CD14-positive monocyte (primary cell): ENCODE measurements around the gene CRMP1. TPM values are rescaled to one million over a fixed set of nuclear protein-coding genes. Genes with fewer than 3 reads are reported as not detected.

Experiments used
- DNase-seq, 3 donors: peaks; one replicate each; pipeline ENCODE4 v3.0.0-alpha.2; 2011 to 2022
- H2AFZ ChIP-seq: 2 replicates; pipeline ENCODE4 v1.6.0; 2012; ENCODE audit warnings: mild to moderate bottlenecking, low read depth, low read length, inconsistent platforms; ENCODE audit not compliant: insufficient read depth, poor library complexity, severe bottlenecking
- H3K27ac ChIP-seq, 2 donors: 1 replicate in 1 of 2; 2 replicates in 1 of 2; pipeline ENCODE4 v1.5.1; 2012 to 2013; ENCODE audit warnings: low read length in 2 of 2, control low read depth in 1 of 2, inconsistent platforms in 1 of 2, low read depth in 1 of 2, mild to moderate bottlenecking in 1 of 2
- H3K27me3 ChIP-seq, 2 donors: one replicate each; pipeline versions ENCODE4 v1.6.0 to v1.6.1; 2011 to 2013; ENCODE audit warnings: low read length in 2 of 2; ENCODE audit not compliant: control insufficient read depth in 2 of 2, insufficient read depth in 2 of 2
- H3K36me3 ChIP-seq, 2 donors: replicated peaks in 1 of 2; 1 replicate in 1 of 2; 2 replicates in 1 of 2; pipeline versions ENCODE4 v1.5.1 to v1.6.1; 2012 to 2013; ENCODE audit warnings: low read length in 2 of 2, control low read depth in 1 of 2, inconsistent platforms in 1 of 2, mild to moderate bottlenecking in 1 of 2; ENCODE audit not compliant: insufficient read depth in 2 of 2, control insufficient read depth in 1 of 2
- H3K4me1 ChIP-seq, 2 donors: 1 replicate in 1 of 2; 2 replicates in 1 of 2; pipeline versions ENCODE4 v1.5.1 to v1.6.1; 2012 to 2013; ENCODE audit warnings: low read length in 2 of 2, control low read depth in 1 of 2, inconsistent platforms in 1 of 2, mild to moderate bottlenecking in 1 of 2, moderate library complexity in 1 of 2; ENCODE audit not compliant: insufficient read depth in 2 of 2, control insufficient read depth in 1 of 2
- H3K4me2 ChIP-seq: replicated peaks from 2 replicates; pipeline ENCODE3; 2012; ENCODE audit warnings: low read length, moderate library complexity, mild to moderate bottlenecking; ENCODE audit not compliant: poor library complexity, severe bottlenecking; ENCODE audit errors: extremely low read depth
- H3K4me3 ChIP-seq, 3 experiments: fragments of 200-600 bp in 1 of 3; sonication (generic) in 1 of 3; replicated peaks in 1 of 3; 1 replicate in 2 of 3; 2 replicates in 1 of 3; pipeline ENCODE4 v1.5.1; 2011 to 2013; ENCODE audit warnings: low read length in 3 of 3, mild to moderate bottlenecking in 3 of 3, control low read depth in 2 of 3, low read depth in 2 of 3, inconsistent platforms in 1 of 3, moderate library complexity in 1 of 3
- H3K79me2 ChIP-seq: 2 replicates; pipeline ENCODE4 v1.6.0; 2012; ENCODE audit warnings: mild to moderate bottlenecking, control low read depth, inconsistent platforms, low read length, moderate library complexity; ENCODE audit not compliant: insufficient read depth
- H3K9ac ChIP-seq: 2 replicates; pipeline ENCODE4 v1.6.0; 2017; ENCODE audit warnings: low read length, mild to moderate bottlenecking; ENCODE audit not compliant: insufficient read depth, poor library complexity, severe bottlenecking
- H3K9me3 ChIP-seq, 2 donors: replicated peaks in 1 of 2; 1 replicate in 1 of 2; 2 replicates in 1 of 2; pipeline versions ENCODE4 v1.5.1 to v1.6.1; 2012 to 2013; ENCODE audit warnings: low read length in 2 of 2, control low read depth in 1 of 2; ENCODE audit not compliant: control insufficient read depth in 1 of 2, insufficient read depth in 1 of 2
- H4K20me1 ChIP-seq: 2 replicates; pipeline ENCODE4 v1.6.0; 2012; ENCODE audit warnings: mild to moderate bottlenecking, low read length, control low read depth, moderate library complexity; ENCODE audit not compliant: insufficient read depth
- H3K27ac Mint-ChIP-seq, 7 donors: one replicate each; pipeline ENCODE4 v1.8.0; 2020; ENCODE audit warnings: mild to moderate bottlenecking in 7 of 7, mixed read lengths in 7 of 7, moderate library complexity in 6 of 7, inconsistent platforms in 2 of 7
- H3K27me3 Mint-ChIP-seq, 3 donors: one replicate each; pipeline ENCODE4 v1.8.0; 2021 to 2022; ENCODE audit warnings: low read depth in 3 of 3, mild to moderate bottlenecking in 3 of 3, mixed read lengths in 3 of 3, moderate library complexity in 3 of 3, inconsistent platforms in 1 of 3
- H3K36me3 Mint-ChIP-seq, 2 donors: one replicate each; pipeline ENCODE4 v1.8.0; 2020; ENCODE audit warnings: mixed read lengths in 2 of 2, inconsistent platforms in 1 of 2, mild to moderate bottlenecking in 1 of 2
- H3K4me1 Mint-ChIP-seq: one replicate; pipeline ENCODE4 v1.8.0; 2020; ENCODE audit warnings: mild to moderate bottlenecking, mixed read lengths
- H3K4me3 Mint-ChIP-seq, 2 donors: one replicate each; pipeline ENCODE4 v1.8.0; 2020; ENCODE audit warnings: mild to moderate bottlenecking in 2 of 2, mixed read lengths in 2 of 2, moderate library complexity in 1 of 2
- H3K9me3 Mint-ChIP-seq, 7 donors: one replicate each; pipeline ENCODE4 v1.8.0; 2020 to 2022; ENCODE audit warnings: mixed read lengths in 7 of 7, mild to moderate bottlenecking in 6 of 7, moderate library complexity in 6 of 7, inconsistent platforms in 2 of 7
- CTCF ChIP-seq: fragments of 200-600 bp; IDR thresholded peaks from one replicate; pipeline ENCODE4 v1.8.0; 2022; ENCODE audit warnings: antibody characterized with exemption, mild to moderate bottlenecking
- WGBS: methylation state at CpG from one replicate; pipeline ENCODE4 v1.1.5; 2013; ENCODE audit warnings: missing lambda C conversion rate; ENCODE audit not compliant: insufficient coverage; 5-methylcytosine and 5-hydroxymethylcytosine counted together
- intact Hi-C, 2 donors: fragments of 100-400 bp; cut with micrococcal nuclease; formaldehyde crosslinking; loops; one replicate each; pipeline versions ENCODE4 v1.15.0 to v1.15.1; 2023
- polyA plus RNA-seq, 3 donors: library from polyadenylated mRNA; depleted of rRNA in 1 of 3; unstranded in 2 of 3; stranded (reverse) in 1 of 3; fragments of 300-500 nt in 2 of 3; fragments of >200 nt in 1 of 3; fragmentation: Illumina TruSeq in 2 of 3; gene quantifications; 1 replicate in 2 of 3; 2 replicates in 1 of 3; pipeline ENCODE4 v1.2.3, GENCODE V29; 2012 to 2021

The CRMP1 gene
- polyA plus RNA-seq, 3 donors: not detected

- H3K27ac ChIP-seq: no peak overlapping the region
- no peaks in the 10 kb centered on the region for H3K36me3 ChIP-seq
- no peak overlapping the region for H3K9ac ChIP-seq
- H3K9me3 Mint-ChIP-seq: peaks cover 3 to 19% (median 7%) of the 10 kb centered on the region in 7 donors
- peaks cover 0 to 2% (median 2%) of the 10 kb centered on the region in 3 donors for H3K27me3 Mint-ChIP-seq
- H3K79me2 ChIP-seq: no peaks in the 10 kb centered on the region
- no peak overlapping the region for H2AFZ ChIP-seq
- H3K4me1 Mint-ChIP-seq: no peaks in the 10 kb centered on the region
- no peaks in the 10 kb centered on the region for H3K4me1 ChIP-seq
- no peak for TF ChIP-seq CTCF
- no peak overlapping the region for H3K4me3 Mint-ChIP-seq
- no peaks in the 10 kb centered on the region for H4K20me1 ChIP-seq
- no peaks in the 10 kb centered on the region for H3K27me3 ChIP-seq
- H3K4me2 ChIP-seq: no peak overlapping the region
- H3K36me3 Mint-ChIP-seq: no peaks in the 10 kb centered on the region
- WGBS: 100% methylated on average over 1 of the region's 1 CpG
- intact Hi-C loops: no loop called here
- no peak overlapping the region for H3K4me3 ChIP-seq
- no peak overlapping the region for H3K27ac Mint-ChIP-seq
- peaks cover 4 to 15% of the 10 kb centered on the region in 2 donors for H3K9me3 ChIP-seq
- no peak for DNase-seq
Measured at GRCh38 chr4:5776510-5776909, 116.4 kb downstream of the CRMP1 start.

- no peaks in the 10 kb centered on the region for H3K36me3 Mint-ChIP-seq
- WGBS: 56% methylated on average over 1 of the region's 2 CpGs
- H3K36me3 ChIP-seq: no peaks in the 10 kb centered on the region
- H3K4me3 Mint-ChIP-seq: no peak overlapping the region
- H3K9ac ChIP-seq: no peak overlapping the region
- peaks cover 3 to 28% (median 14%) of the 10 kb centered on the region in 7 donors for H3K9me3 Mint-ChIP-seq
- intact Hi-C loops: no loop called here
- H3K27ac ChIP-seq: no peak overlapping the region
- no peak overlapping the region for H3K27ac Mint-ChIP-seq
- H3K27me3 ChIP-seq: no peaks in the 10 kb centered on the region
- peaks cover 0 to 2% (median 0%) of the 10 kb centered on the region in 3 donors for H3K27me3 Mint-ChIP-seq
- H2AFZ ChIP-seq: no peak overlapping the region
- no peak for TF ChIP-seq CTCF
- peaks cover 16 to 24% of the 10 kb centered on the region in 2 donors for H3K9me3 ChIP-seq
- no peak overlapping the region for H3K4me3 ChIP-seq
- no peaks in the 10 kb centered on the region for H3K79me2 ChIP-seq
- no peaks in the 10 kb centered on the region for H3K4me1 ChIP-seq
- no peak overlapping the region for H3K4me2 ChIP-seq
- H3K4me1 Mint-ChIP-seq: no peaks in the 10 kb centered on the region
- DNase-seq: no peak
- H4K20me1 ChIP-seq: no peaks in the 10 kb centered on the region
Measured at GRCh38 chr4:5774416-5775036, 118.4 kb downstream of the CRMP1 start.
